ENCODE results near the gene SRR.

The SRR gene

DNA sequence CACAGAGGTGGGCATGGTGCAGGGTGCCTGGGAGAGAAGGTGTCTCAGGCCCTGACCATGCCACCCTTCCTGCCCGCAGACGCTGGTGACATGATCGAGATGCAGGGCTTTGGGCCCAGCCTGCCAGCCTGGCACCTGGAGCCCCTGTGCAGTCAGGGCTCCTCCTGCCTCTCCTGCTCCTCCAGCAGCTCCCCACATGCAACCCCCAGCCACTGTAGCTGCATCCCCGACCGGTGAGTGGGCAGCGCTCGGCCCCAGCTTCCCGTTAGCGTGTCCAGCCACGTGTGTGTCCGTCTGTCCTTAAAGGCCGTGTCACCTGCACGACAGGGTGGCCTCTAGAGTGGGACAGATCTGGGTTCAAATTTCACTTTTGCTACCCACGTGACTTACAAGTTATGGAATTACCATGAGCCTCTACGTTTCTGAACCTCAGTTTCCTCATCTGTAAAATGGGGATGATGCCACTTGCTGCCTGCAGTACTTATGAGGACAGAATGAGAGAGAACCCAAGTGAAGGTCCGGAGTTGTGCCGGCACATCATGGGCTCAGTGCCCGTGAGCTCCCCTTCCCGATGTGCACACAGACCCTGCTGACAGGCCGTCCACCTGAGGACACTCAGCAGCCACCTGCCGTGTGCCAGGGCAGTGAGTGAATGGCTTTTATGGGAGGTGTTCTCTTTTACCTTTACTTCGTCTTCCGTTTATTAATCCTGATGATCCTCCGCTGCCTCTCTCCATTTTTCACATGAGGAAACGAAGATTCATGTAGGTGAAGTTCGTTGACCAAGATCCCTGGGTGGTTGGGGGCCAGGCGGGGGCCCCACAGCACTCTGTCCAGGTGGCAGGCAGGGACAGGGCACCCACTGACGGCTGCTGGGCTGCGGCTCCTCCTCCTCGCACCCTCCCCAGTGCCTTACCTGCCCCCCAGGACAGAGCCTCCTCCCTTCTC lies 67.7 kb downstream of the SRR start:
- Histone ChIP-seq H3K9me3 (ENCODE audit: control insufficient read depth, low read length) (no peaks in the 10 kb centered on the region), H3K36me3 (ENCODE audit: control insufficient read depth, insufficient read depth, low read length) (peaks cover 50% of the 10 kb centered on the region), H3K4me1 (ENCODE audit: control insufficient read depth, insufficient read depth, low read length, poor library complexity, severe bottlenecking) (peaks cover 4% of the 10 kb centered on the region), H3K27ac (ENCODE audit: low read depth, low read length, severe bottlenecking) (no peak overlapping the region), H3K4me3 (ENCODE audit: extremely low read depth, insufficient read depth, low read length, poor library complexity, severe bottlenecking) (no peak overlapping the region)
- 95 to 97% methylated on average over 25 to 27 of the region's 30 CpGs for WGBS, 2 experiments (ENCODE audit: insufficient coverage in 2 of 2)

DNA sequence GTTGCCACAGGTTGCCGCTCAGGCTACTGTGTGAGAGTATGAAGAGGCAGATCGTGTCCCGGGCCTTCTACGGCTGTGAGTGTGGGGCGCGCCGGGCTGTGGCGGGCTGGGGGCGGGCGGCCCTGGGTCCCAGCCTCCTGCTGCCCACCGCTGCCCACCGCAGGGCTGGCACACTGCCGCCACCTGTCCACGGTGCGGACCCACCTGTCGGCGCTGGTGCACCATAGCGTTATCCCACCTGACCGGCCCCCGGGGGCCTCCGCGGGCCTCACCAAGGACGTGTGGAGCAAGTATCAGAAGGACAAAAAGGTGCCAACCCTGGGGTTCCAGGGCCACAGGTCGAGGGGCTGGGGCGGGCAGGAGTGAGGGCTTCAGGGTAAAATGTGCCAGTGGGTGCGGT lies 68.4 kb downstream of the SRR start:
- H3K4me3 ChIP-seq (ENCODE audit: extremely low read depth, insufficient read depth, low read length, poor library complexity, severe bottlenecking): no peak overlapping the region
- peaks cover 56% of the 10 kb centered on the region for H3K36me3 ChIP-seq (ENCODE audit: control insufficient read depth, insufficient read depth, low read length)
- WGBS, 2 experiments (ENCODE audit: insufficient coverage in 2 of 2): 96 to 97% methylated on average over 21 to 26 of the region's 26 CpGs
- no peaks in the 10 kb centered on the region for H3K9me3 ChIP-seq (ENCODE audit: control insufficient read depth, low read length)
- H3K27ac ChIP-seq (ENCODE audit: low read depth, low read length, severe bottlenecking): no peak overlapping the region
- peaks cover 4% of the 10 kb centered on the region for H3K4me1 ChIP-seq (ENCODE audit: control insufficient read depth, insufficient read depth, low read length, poor library complexity, severe bottlenecking)

DNA sequence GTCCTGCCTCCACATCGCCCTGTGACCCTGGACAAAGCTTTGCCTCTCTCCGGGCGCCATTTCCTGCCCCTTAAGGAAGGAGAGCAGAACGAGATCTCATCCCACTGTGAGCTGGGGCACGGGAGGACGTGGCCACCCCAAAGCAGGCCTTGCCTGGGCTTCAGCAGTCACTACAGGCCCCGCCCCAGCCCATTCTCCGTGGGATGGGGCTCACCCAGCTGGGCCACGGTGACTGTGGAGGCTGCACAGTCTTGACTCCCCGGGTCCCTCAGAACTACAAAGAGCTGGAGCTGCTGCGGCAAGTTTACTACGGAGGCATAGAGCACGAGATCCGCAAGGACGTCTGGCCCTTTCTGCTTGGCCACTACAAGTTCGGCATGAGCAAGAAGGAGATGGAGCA lies 68.9 kb downstream of the SRR start:
- Histone ChIP-seq H3K27ac (ENCODE audit: low read depth, low read length, severe bottlenecking) (no peak overlapping the region), H3K9me3 (ENCODE audit: control insufficient read depth, low read length) (no peaks in the 10 kb centered on the region), H3K4me1 (ENCODE audit: control insufficient read depth, insufficient read depth, low read length, poor library complexity, severe bottlenecking) (peaks cover 4% of the 10 kb centered on the region), H3K36me3 (ENCODE audit: control insufficient read depth, insufficient read depth, low read length) (peaks cover 54% of the 10 kb centered on the region), H3K4me3 (ENCODE audit: extremely low read depth, insufficient read depth, low read length, poor library complexity, severe bottlenecking) (no peak overlapping the region)
- 89 to 96% methylated on average over 15 to 16 of the region's 16 CpGs for WGBS, 2 experiments (ENCODE audit: insufficient coverage in 2 of 2)

DNA sequence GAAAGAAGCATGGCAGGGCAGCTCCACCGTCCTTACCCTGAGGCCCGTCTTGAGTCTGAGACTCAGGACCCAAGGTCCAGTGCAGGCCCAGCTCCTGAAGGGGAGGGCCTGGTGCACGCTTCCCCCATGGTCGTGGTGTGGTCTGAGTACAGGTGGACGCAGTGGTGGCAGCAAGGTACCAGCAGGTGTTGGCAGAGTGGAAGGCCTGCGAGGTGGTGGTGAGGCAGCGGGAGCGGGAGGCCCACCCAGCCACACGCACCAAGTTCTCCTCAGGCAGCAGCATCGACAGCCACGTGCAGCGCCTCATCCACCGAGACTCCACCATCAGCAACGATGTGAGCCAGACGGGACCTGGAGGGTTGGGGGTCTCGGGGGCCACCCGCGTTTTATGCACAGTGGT lies 69.4 kb downstream of the SRR start:
- no peak overlapping the region for H3K4me3 ChIP-seq (ENCODE audit: extremely low read depth, insufficient read depth, low read length, poor library complexity, severe bottlenecking)
- H3K4me1 ChIP-seq (ENCODE audit: control insufficient read depth, insufficient read depth, low read length, poor library complexity, severe bottlenecking): peaks cover 4% of the 10 kb centered on the region
- 95% methylated on average over 18 of the region's 18 CpGs for WGBS, 2 experiments (ENCODE audit: insufficient coverage in 2 of 2)

More for the DNA sequence above, 69.4 kb downstream of the SRR start:
- peaks cover 55% of the 10 kb centered on the region for H3K36me3 ChIP-seq (ENCODE audit: control insufficient read depth, insufficient read depth, low read length)
- no peaks in the 10 kb centered on the region for H3K9me3 ChIP-seq (ENCODE audit: control insufficient read depth, low read length)
- H3K27ac ChIP-seq (ENCODE audit: low read depth, low read length, severe bottlenecking): no peak overlapping the region

Data from mesodermal cell (in vitro differentiated cells).